T follicular helper cell (primary cell): ENCODE results near the gene LMOD3.

Experiments
- DNase-seq: peaks from one replicate; pipeline ENCODE4 v3.0.0-alpha.2; 2020; ENCODE audit warnings: low read depth

Gene LMOD3

GRCh38 chr3:69058180-69058946, 64.0 kb downstream of the LMOD3 start:
- no peak for DNase-seq
